ENCODE data around the gene AP1S1. TPM values are rescaled to one million over a fixed set of nuclear protein-coding genes. Genes with fewer than 3 reads are reported as not detected.

The AP1S1 gene
- total and polyA plus RNA-seq, 9 of the 15 experiments (the other 6 are each of a cell fraction or from before 2014, with no cell fraction given): 4.4 to 149 (median 89.4) TPM

DNA sequence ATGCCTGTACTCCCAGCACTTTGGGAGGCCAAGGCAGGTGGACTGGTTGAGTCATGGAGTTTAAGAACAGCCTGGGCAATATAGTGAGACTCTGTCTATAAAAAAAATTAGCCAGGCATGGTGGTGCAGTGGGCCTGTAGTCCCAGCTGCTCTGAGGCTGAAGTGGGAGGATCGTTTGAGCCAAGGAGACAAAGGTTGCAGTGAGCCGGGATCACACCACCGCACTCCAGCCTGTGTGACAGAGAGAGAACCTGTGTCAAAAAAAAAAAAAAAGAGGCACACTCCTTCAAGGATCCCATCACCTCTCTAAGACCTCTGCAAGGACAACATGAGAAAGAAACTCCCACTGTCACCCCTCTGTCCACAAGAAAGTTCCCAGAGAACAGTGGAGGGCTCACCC lies 21.4 kb downstream of the AP1S1 start:
- H3K4me3 ChIP-seq: no peak overlapping the region
- POLR2A ChIA-PET: interaction anchor here (1.8 kb wide), 1 partner anchor 9 kb away, joined by 7 read pairs; no protein-coding TSS in a partner anchor
- no peaks in the 10 kb centered on the region for H3K36me3 ChIP-seq (ENCODE audit: control insufficient read depth, insufficient read depth, low read length)
- no peaks in the 10 kb centered on the region for H3K9me3 ChIP-seq (replicated peaks; ENCODE audit: control insufficient read depth, insufficient read depth, low read depth, low read length)
- in situ Hi-C loops (cut with MboI) (no loop called here), intact Hi-C loops (cut with micrococcal nuclease) (no loop called here)
- no peak overlapping the region; a peak in 1 of 4 replicates for H3K9ac ChIP-seq (ENCODE audit: insufficient read depth in 1 of 2, low read depth in 2 of 2, low read length in 2 of 2)
- no peak overlapping the region for H3K27ac ChIP-seq (ENCODE audit: extremely low read depth, low read depth, low read length)
- peaks cover 5 to 40% of the 10 kb centered on the region in 2 experiments; a peak in 4 of 5 replicates for H3K4me1 ChIP-seq (replicated peaks in 1 of 2; ENCODE audit: control insufficient read depth in 2 of 2, insufficient read depth in 2 of 2, low read length in 2 of 2)
- no peaks in the 10 kb centered on the region for H3K9me1 ChIP-seq (ENCODE audit: control insufficient read depth, insufficient read depth, low read length)
- H2AFZ ChIP-seq (ENCODE audit: low read depth, low read length): no peak overlapping the region
- H3K4me2 ChIP-seq (ENCODE audit: insufficient read depth, low read length): no peak overlapping the region
- DNase-seq (ENCODE audit: extremely low read depth in 1 of 4, low spot score in 3 of 4) (no peak), FAIRE-seq (no peak), ATAC-seq (no peak)
- WGBS (ENCODE audit: insufficient coverage, low coverage, missing lambda C conversion rate): 10% methylated on average over 3 of the region's 3 CpGs
- no peaks in the 10 kb centered on the region; the same call in 1 of the 2 replicates for H4K20me1 ChIP-seq (replicated peaks; ENCODE audit: control insufficient read depth, insufficient read depth, low read length)
- BruUV-seq (replicated peaks): no TSS peak
- H3K27me3 ChIP-seq (ENCODE audit: control insufficient read depth in 2 of 2, insufficient read depth in 2 of 2, low read length in 2 of 2): peaks cover 43 to 50% of the 10 kb centered on the region in 2 experiments; a peak in 4 of 5 replicates
- CTCF ChIA-PET (ENCODE audit: low intra/inter-chr PET ratio): no interaction called here
- TF ChIP-seq ZNF184 (CRISPR knock-in tag; IDR thresholded peaks at IDR 0.05) (no peak), ZNF444 (CRISPR knock-in tag; IDR thresholded peaks at IDR 0.05) (no peak), NCOA1 (IDR thresholded peaks at IDR 0.05; ENCODE audit: low read depth) (no peak), JUN (IDR thresholded peaks at IDR 0.05; ENCODE audit: borderline replicate concordance, low read depth, low read length) (no peak), JUN (CRISPR knock-in tag; IDR thresholded peaks at IDR 0.05; ENCODE audit: borderline replicate concordance) (no peak), C11orf30 (IDR thresholded peaks at IDR 0.05; ENCODE audit: low read depth) (no peak), STAT5A (IDR thresholded peaks at IDR 0.05; ENCODE audit: borderline replicate concordance, low read length) (no peak), ZNF696 (CRISPR knock-in tag; conservative IDR thresholded peaks at IDR 0.05) (no peak)
- TF ChIP-seq, protein P1, sequence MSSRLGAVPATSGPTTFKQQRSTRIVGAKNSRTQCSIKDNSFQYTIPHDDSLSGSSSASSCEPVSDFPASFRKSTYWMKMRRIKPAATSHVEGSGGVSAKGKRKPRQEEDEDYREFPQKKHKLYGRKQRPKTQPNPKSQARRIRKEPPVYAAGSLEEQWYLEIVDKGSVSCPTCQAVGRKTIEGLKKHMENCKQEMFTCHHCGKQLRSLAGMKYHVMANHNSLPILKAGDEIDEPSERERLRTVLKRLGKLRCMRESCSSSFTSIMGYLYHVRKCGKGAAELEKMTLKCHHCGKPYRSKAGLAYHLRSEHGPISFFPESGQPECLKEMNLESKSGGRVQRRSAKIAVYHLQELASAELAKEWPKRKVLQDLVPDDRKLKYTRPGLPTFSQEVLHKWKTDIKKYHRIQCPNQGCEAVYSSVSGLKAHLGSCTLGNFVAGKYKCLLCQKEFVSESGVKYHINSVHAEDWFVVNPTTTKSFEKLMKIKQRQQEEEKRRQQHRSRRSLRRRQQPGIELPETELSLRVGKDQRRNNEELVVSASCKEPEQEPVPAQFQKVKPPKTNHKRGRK (tag; IDR thresholded peaks at IDR 0.05): no peak
- TF ChIP-seq, protein P2, sequence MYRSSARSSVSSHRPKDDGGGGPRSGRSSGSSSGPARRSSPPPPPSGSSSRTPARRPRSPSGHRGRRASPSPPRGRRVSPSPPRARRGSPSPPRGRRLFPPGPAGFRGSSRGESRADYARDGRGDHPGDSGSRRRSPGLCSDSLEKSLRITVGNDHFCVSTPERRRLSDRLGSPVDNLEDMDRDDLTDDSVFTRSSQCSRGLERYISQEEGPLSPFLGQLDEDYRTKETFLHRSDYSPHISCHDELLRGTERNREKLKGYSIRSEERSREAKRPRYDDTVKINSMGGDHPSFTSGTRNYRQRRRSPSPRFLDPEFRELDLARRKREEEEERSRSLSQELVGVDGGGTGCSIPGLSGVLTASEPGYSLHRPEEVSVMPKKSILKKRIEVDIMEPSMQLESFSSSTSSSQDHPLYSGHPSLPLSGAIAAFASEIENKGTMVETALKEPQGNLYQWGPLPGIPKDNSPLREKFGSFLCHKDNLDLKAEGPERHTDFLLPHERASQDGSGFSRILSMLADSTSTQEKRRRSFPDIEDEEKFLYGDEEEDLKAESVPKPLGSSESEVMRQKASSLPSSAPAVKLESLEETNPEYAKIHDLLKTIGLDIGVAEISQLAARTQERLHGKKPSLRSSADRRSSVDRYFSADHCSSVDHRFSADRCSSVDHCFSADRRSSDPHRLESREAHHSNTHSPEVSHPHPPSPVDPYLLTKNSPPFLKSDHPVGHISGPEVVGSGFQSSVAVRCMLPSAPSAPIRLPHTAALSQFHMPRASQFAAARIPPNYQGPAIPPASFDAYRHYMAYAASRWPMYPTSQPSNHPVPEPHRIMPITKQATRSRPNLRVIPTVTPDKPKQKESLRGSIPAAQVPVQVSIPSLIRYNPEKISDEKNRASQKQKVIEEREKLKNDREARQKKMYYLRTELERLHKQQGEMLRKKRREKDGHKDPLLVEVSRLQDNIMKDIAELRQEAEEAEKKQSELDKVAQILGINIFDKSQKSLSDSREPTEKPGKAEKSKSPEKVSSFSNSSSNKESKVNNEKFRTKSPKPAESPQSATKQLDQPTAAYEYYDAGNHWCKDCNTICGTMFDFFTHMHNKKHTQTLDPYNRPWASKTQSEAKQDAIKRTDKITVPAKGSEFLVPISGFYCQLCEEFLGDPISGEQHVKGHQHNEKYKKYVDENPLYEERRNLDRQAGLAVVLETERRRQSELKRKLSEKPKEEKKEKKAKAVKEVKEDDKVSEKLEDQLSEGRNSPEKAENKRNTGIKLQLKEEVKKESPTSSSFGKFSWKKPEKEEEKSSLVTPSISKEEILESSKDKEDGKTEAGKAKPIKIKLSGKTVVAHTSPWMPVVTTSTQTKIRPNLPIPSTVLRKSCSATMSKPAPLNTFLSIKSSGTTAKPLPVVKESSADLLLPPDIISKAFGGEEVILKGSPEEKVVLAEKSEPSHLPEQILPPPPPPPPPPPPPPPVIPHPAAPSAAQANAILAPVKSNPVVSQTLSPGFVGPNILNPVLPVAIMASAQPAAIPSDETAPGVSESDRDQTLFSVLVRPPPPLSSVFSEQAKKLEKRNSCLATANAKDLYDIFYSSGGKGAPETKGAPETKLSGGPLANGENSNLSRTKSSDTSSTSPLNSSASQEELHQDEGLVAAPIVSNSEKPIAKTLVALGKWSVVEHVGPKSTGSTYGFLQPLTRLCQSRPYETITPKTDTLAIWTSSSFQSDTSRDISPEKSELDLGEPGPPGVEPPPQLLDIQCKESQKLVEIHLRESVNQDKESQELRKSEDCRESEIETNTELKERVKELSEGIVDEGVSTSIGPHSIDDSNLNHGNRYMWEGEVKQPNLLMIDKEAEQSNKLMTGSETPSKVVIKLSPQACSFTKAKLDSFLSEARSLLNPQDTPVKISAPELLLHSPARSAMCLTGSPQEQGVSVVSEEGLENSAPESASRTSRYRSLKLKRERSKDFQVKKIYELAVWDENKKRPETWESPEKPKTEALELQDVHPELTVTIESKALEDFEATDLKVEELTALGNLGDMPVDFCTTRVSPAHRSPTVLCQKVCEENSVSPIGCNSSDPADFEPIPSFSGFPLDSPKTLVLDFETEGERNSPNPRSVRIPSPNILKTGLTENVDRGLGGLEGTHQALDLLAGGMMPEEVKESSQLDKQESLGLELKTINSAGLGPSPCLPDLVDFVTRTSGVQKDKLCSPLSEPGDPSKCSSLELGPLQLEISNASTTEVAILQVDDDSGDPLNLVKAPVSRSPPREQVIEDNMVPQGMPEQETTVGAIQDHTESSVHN (IDR thresholded peaks at IDR 0.05; ENCODE audit: borderline replicate concordance in 1 of 2, low read depth in 1 of 2): no peak
- H3K79me2 ChIP-seq (ENCODE audit: control insufficient read depth, insufficient read depth, low read length): no peaks in the 10 kb centered on the region
